Effector memory CD4-positive, alpha-beta T cell (primary cell): Measurements from ENCODE around the gene TRIM61.

Experiments
- DNase-seq, 3 donors: peaks; one replicate each; pipeline ENCODE4 v3.0.0-alpha.2; 2020
- H3K27ac ChIP-seq: 2 replicates; pipeline ENCODE4 v1.7.0; 2013; ENCODE audit warnings: mild to moderate bottlenecking, low read length, moderate library complexity; ENCODE audit not compliant: insufficient read depth, poor library complexity, severe bottlenecking
- H3K27me3 ChIP-seq: replicated peaks from 2 replicates; pipeline ENCODE4 v1.7.0; 2013; ENCODE audit warnings: mild to moderate bottlenecking, low read length; ENCODE audit not compliant: insufficient read depth, control insufficient read depth, poor library complexity, severe bottlenecking
- H3K36me3 ChIP-seq: 2 replicates; pipeline ENCODE4 v1.7.0; 2013; ENCODE audit warnings: mild to moderate bottlenecking, low read length, moderate library complexity; ENCODE audit not compliant: control insufficient read depth, insufficient read depth
- H3K4me1 ChIP-seq: 2 replicates; pipeline ENCODE4 v1.7.0; 2013; ENCODE audit warnings: low read length, mild to moderate bottlenecking; ENCODE audit not compliant: control insufficient read depth, insufficient read depth, poor library complexity, severe bottlenecking
- H3K4me3 ChIP-seq: 2 replicates; pipeline ENCODE4 v1.7.0; 2013; ENCODE audit warnings: low read length, low read depth, mild to moderate bottlenecking; ENCODE audit not compliant: insufficient read depth, poor library complexity, severe bottlenecking
- H3K9me3 ChIP-seq: 2 replicates; pipeline ENCODE4 v1.7.0; 2013; ENCODE audit warnings: mild to moderate bottlenecking, low read length, moderate library complexity; ENCODE audit not compliant: control insufficient read depth

Gene TRIM61

DNA sequence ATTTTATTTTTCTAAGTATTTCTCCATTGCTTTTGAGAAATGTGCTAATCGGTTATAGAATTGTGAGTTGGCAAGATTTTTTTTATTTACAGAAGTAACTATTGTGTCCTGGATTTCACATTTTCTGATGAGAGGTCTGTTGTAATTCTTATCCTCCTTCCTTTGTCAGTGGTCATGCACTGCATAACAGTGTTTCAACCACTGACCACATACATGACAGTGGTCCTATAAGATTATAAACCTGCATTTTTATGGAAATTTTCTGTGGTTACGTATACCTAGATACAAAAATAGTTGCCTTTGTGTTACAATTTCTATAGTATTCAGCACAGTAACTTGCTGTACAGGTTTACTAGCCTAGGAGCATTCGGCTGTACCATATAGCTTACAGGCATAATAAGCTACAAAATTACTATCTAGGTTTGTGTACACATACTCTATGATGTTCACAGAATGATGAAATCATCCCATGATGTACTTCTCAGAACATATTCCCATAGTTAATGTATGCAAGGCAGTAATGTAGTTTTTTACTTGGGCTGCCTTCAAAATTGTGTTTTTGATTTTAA lies 52.7 kb downstream of the TRIM61 start:
- Histone ChIP-seq H3K36me3 (no peaks in the 10 kb centered on the region), H3K4me3 (no peak overlapping the region), H3K9me3 (no peaks in the 10 kb centered on the region), H3K27ac (no peak overlapping the region), H3K27me3 (no peaks in the 10 kb centered on the region), H3K4me1 (no peaks in the 10 kb centered on the region)
- DNase-seq: no peak

DNA sequence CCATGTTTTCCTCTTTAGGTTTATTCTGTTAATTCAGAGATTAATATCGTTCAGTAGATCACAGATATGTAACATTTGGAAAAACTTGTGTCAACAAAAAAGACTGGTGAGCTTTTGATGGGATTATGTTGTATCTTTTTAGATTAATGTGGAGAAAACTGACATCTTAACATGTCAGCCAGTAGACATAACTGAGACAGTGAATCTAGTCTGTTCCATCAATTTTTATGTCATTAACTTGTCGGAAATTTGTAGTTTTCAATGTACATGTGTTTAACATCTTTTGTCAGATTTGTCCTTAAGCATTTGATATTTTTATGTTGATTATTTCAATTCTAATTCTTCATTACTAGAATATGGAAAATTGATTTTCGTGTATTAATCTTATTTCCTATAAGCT lies 58.5 kb downstream of the TRIM61 start:
- H3K36me3 ChIP-seq: no peaks in the 10 kb centered on the region
- no peaks in the 10 kb centered on the region for H3K4me1 ChIP-seq
- no peak for DNase-seq
- H3K27me3 ChIP-seq: no peaks in the 10 kb centered on the region
- no peaks in the 10 kb centered on the region for H3K9me3 ChIP-seq
- no peak overlapping the region for H3K4me3 ChIP-seq
- H3K27ac ChIP-seq: no peak overlapping the region
